NK-92 (cell line): ENCODE data around the gene ZBTB5.

ENCODE experiments used
- DNase-seq: peaks from one replicate; lab custom pipeline; 2025; ENCODE audit not compliant: unreplicated experiment; lab: John Stamatoyannopoulos, UW

Gene ZBTB5

DNA sequence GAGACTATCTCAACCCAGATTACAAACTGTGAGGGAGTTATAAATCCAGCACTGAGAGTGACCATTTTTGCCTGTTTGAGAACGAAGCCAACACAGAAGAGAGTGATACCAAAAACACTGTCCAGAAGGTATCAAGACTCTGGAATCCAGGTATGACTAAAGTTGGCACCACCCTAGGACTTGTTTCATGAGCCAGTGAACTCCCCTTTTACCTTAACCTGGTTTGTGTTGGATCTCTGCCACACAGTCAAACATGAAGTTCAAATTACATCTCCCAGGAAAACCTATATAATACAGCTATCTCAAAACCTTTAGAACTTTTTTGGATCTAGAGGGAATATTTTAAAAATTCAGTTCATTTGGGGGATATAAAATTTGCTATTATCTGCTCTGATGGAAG, 11.4 kb downstream of the ZBTB5 start:
- no peak for DNase-seq

GRCh38 chr9:37452611-37453010, 12.6 kb downstream of the ZBTB5 start:
- DNase-seq = no peak

DNA sequence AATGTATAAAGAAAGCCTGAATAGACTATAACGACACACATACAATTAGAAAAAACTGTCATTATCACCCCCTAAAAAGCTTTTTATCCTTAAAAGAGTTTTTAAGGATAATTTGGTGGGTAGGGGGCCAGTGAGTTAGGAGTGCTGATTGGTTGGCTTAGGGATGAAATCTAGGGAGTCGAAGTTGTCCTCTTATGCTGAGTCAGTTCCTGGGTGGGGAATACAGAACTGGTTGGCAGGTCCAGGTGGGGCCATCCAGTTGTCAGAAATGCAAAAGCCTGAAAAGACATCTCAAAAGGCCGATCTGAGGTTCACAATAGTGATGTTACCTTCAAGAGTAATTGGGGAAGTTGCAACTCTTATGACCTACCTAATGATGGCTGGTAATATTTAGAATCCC, 13.6 kb downstream of the ZBTB5 start:
- DNase-seq = no peak

DNA sequence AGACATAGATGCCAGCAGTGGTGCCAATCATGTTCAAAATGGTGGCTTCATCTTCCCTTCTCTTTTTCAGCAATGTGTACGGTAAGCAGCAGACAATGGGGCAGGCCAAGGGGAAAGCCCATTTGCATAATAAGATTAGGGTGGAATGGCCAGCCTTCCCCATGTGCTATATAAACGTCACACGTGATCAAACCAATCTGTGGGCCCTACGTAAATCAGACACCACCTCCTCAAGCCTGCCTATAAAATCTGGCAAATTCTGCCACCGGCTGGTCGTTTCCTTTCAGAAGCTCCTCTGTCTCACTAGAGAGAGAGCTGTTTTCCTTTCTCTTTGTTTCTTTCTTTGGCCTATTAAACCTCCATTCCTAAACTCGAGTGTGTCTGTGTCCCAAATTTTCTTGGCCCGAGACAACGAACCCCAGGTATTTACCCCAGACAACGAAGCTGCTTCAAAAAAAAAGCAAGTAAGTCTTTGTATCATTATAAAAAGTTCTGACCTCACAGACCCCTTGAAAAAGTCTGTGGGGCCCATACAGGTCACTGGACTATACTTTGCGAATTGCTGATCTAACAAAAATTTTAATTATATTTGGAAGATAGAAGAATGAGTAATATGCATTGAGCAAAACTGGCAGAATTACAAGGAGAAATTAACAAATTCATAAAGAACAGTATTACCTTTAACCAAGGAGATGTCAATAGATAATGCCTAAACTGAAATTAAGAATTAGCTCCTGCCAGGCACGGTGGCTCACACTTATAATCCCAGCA, 15.2 kb downstream of the ZBTB5 start:
- DNase-seq = no peak

DNA sequence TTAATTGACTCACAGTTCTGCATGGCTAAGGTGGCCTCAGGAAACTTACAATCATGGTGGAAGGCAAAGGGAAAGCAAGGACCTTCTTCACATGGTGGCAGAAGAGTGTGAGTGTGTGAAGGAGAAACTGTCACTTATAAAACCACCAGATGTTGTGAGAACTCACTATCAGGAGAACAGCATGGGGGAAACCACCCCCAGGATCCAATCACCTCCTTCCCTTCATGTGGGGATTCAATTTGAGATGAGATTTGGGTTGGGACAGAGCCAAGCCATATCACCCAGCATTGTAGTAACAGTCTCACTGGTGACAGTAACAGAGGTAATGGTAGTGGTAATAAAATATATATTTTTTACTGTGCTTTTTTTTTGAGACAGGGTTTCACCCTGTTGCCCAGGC, 18.1 kb downstream of the ZBTB5 start:
- no peak for DNase-seq

DNA sequence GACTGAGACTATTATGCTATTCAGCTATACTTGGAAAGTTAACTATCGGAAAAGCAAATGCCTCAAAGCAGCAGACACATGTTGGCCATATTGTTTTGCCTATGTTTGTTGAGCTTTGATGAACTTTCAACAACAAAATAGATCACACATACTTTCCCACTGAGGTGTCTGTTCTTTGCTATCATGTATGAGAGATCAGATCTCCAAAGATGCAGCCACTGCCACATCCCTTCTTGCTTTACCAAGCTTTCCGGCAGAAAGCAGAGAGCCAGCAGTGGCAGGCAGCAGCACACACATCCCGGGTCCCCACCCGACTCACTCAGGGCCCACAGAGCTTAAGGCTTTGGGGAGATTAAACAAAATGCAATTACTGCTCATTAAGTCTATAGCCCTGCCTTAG, 18.8 kb downstream of the ZBTB5 start:
- DNase-seq = no peak

- DNase-seq = no peak
These were observed 19.4 kb downstream of the ZBTB5 start for GRCh38 chr9:37445832-37446231.

- DNase-seq = no peak
These were observed 20.4 kb downstream of the ZBTB5 start for GRCh38 chr9:37444890-37445289.

GRCh38 chr9:37443566-37443965, 21.7 kb downstream of the ZBTB5 start:
- no peak for DNase-seq

DNA sequence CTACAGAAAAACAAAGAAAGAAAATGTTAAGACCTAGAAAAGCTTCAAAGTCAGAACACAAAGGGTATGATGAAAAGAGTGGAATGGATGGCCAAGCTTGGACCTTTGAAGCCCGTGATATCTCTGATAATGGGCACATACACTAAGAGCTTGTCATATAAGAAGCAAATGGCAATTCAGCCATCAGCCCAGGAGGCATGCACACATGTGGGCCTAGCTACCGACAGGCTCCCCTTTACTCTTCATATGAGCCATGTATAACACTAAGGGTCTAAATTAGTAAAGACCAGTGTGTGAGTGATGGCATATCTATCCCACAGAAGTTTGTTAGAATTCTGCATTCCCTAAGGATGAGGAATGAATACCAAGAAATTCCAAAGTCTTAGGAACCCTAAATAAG, 22.7 kb downstream of the ZBTB5 start:
- no peak for DNase-seq

DNA sequence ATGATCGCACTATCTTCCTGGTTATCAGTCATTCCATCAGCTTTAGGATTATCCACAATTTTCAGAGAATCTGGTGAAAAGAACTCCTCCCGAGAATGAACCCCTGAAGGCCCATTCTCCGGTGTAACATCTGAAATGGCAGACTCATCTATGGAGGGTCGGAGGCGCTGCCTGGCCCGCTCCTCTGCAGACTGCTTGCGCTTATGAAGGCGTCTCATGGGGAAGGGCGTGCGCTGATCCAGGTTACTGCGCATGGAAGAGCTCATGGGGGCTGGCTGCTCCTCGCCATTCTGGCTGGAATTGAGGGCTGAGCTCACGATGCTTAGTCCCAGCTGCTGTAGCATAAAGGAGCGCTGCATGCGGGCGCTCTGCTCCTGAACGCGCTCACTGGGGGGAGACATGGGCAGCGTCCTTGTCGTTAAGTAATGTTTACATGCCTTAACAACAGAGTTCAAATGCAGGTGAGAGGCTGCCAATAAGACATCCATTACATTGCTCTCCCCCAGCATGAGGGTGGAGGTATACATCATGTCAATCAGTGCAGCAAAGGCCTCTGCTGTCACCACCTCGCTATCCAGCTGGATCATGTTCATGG, 23.4 kb downstream of the ZBTB5 start:
- no peak for DNase-seq

DNA sequence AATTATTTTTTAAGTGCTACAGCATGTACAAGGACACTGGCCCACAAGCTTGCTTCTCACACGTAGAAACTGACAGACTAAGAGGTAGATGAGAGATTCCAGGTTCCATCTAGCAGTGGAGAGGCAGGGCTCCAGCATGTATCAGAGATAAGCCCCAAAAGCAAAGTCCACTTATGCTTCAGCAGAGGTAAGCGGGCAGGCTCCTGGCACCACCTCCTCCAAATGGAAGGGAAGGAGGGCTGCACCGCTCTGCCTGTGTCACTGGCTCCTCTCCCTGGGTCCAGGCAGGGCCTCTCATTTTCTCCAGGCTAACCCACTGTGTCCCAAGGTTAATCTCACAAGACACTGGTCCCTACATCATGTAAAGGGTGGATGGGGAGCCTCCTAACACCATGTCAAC, 26.9 kb downstream of the ZBTB5 start:
- DNase-seq = no peak

GRCh38 chr9:37437621-37438020, 27.6 kb downstream of the ZBTB5 start:
- no peak for DNase-seq

DNA sequence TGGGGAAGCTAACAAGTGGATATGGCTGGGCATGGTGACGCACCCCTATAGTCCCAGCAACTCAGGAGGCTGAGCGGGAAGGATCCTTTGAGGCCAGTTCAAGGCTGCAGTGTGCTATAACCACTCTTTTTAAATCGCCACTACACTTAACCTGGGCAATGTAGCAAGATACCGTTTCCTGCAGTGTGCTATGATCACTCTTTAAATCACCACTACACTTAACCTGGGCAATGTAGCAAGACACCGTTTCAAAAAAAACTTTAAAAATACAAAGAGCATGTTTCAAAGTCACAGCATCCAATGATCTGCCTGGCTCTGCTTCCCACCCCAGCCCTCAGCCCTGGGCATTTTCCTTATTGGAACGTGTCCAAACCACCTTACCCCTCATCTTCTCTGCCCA, 28.2 kb downstream of the ZBTB5 start:
- no peak for DNase-seq

GRCh38 chr9:37436540-37436939, 28.7 kb downstream of the ZBTB5 start:
- DNase-seq = no peak

- DNase-seq = no peak
These were observed 31.3 kb downstream of the ZBTB5 start for GRCh38 chr9:37433867-37434371.

GRCh38 chr9:37432020-37432419, 33.2 kb downstream of the ZBTB5 start:
- no peak for DNase-seq

GRCh38 chr9:37430841-37431597, 34.2 kb downstream of the ZBTB5 start:
- no peak for DNase-seq

- no peak for DNase-seq
These were observed 35.6 kb downstream of the ZBTB5 start for GRCh38 chr9:37429441-37430285.

DNA sequence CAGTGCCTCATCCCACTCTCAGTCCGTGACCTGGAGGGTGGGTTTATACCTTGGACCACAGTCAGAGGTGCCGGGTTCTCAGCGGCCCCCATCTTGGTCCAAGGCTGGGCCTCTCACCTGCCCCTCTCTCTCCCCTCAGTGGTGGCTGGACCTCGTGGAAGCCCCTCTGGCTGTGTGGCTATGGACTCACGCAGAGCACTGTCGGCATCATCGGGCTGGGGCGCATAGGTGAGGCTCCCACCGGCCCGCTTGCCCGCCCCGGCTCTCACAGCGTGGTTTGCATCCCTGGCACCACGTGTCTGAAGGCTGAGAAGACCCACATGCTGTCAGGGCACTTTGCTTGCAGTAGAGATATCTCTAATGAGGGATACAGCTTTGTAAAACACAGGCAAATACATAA, 36.9 kb downstream of the ZBTB5 start:
- no peak for DNase-seq

GRCh38 chr9:37426846-37427245, 38.4 kb downstream of the ZBTB5 start:
- DNase-seq = no peak
